ENCODE data around the gene ZIC1. TPM values are rescaled to one million over a fixed set of nuclear protein-coding genes. Genes with fewer than 3 reads are reported as not detected.

The ZIC1 gene
- total and polyA plus RNA-seq, 9 of the 15 experiments (the other 6 are each of a cell fraction or from before 2014, with no cell fraction given) = 0.21 to 0.42 TPM; not detected in 7

DNA sequence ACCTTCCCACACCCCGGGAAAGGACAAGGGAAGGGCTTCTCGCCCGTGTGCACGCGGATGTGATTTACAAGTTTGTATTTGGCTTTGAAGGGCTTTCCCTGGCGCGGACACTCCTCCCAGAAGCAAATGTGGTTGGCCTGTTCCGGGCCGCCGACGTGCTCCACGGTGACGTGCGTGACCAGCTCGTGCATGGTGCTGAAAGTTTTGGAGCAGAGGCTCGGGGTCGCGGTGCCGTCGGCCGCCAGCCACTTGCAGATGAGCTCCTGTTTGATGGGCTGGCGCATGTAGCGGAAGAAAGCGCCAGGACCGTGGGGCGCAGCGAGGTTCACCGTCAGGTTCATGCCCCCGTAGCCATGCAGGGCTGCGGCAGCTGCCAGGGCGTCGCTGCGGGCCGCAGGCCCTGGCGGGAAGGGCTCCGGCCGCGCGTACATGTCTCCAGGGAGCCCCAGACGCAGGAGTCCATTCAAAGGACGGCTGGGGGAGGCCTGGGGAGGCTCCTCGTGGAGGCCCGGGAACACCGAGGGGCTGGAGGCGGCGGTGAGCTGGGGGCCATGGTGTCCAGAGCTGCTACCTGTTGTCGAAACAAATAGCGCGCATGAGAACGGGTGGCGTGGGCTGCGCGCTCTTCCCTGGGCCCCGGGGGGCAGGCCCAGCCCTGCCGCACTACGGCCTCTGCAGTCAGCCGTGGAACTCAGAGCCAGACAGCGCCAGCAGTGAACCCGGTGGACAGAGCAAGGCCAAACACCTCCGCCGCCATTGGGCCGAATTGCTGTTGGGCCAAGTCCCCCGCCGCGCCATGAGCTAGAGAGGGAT lies 13.1 kb upstream of the ZIC1 start:
- in situ Hi-C loops (cut with MboI) = loop anchor here (25.0 kb wide), 1 partner anchor 1541 kb away; no protein-coding TSS in a partner anchor
- no peak for DNase-seq (ENCODE audit: extremely low read depth in 1 of 4, low spot score in 3 of 4)
- no peak overlapping the region for H3K4me3 ChIP-seq
- peaks cover 7 to 53% of the 10 kb centered on the region in 2 experiments; a peak in 4 of 5 replicates for H3K27me3 ChIP-seq (ENCODE audit: control insufficient read depth in 2 of 2, insufficient read depth in 2 of 2, low read length in 2 of 2)
- no peaks in the 10 kb centered on the region for H3K9me1 ChIP-seq (ENCODE audit: control insufficient read depth, insufficient read depth, low read length)
- no peaks in the 10 kb centered on the region for H3K79me2 ChIP-seq (ENCODE audit: control insufficient read depth, insufficient read depth, low read length)
- ChIA-PET POLR2A (no interaction called here), CTCF (ENCODE audit: low intra/inter-chr PET ratio) (no interaction called here)
- H4K20me1 ChIP-seq (replicated peaks; ENCODE audit: control insufficient read depth, insufficient read depth, low read length) = no peaks in the 10 kb centered on the region
- 5% methylated on average over 42 of the region's 65 CpGs for WGBS (ENCODE audit: insufficient coverage, low coverage, missing lambda C conversion rate)
- TF ChIP-seq ZNF76 (CRISPR knock-in tag; IDR thresholded peaks at IDR 0.05; ENCODE audit: borderline replicate concordance) (no peak), ETV5 (CRISPR knock-in tag; IDR thresholded peaks at IDR 0.05; ENCODE audit: low read depth) (no peak), POLR3A (IDR thresholded peaks at IDR 0.05; ENCODE audit: borderline replicate concordance, extremely low read depth, insufficient read depth, insufficient read length) (no peak), MAFK (IDR thresholded peaks at IDR 0.05; ENCODE audit: low read length) (no peak), CBX5 (IDR thresholded peaks at IDR 0.05; ENCODE audit: borderline replicate concordance, low read depth) (no peak), LARP7 (IDR thresholded peaks at IDR 0.05) (no peak), DPF2 (IDR thresholded peaks at IDR 0.05) (no peak), TAF15 (IDR thresholded peaks at IDR 0.05; ENCODE audit: low read depth, low read length) (no peak), RBM39 (optimal IDR thresholded peaks at IDR 0.05; ENCODE audit: low read depth, low read length) (no peak), E2F4 (CRISPR knock-in tag; IDR thresholded peaks at IDR 0.05; ENCODE audit: low read depth) (no peak), ZZZ3 (IDR thresholded peaks at IDR 0.05) (no peak), PHF20 (IDR thresholded peaks at IDR 0.05; ENCODE audit: partially characterized antibody) (no peak), ZNF165 (CRISPR knock-in tag; IDR thresholded peaks at IDR 0.05; ENCODE audit: borderline replicate concordance) (no peak), ZFP1 (CRISPR knock-in tag; IDR thresholded peaks at IDR 0.05) (no peak), PHB (CRISPR knock-in tag; IDR thresholded peaks at IDR 0.05) (no peak)
- TF ChIP-seq, protein P1, sequence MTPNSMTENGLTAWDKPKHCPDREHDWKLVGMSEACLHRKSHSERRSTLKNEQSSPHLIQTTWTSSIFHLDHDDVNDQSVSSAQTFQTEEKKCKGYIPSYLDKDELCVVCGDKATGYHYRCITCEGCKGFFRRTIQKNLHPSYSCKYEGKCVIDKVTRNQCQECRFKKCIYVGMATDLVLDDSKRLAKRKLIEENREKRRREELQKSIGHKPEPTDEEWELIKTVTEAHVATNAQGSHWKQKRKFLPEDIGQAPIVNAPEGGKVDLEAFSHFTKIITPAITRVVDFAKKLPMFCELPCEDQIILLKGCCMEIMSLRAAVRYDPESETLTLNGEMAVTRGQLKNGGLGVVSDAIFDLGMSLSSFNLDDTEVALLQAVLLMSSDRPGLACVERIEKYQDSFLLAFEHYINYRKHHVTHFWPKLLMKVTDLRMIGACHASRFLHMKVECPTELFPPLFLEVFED (CRISPR knock-in tag; conservative IDR thresholded peaks at IDR 0.05) = no peak
- TF ChIP-seq, protein P2, sequence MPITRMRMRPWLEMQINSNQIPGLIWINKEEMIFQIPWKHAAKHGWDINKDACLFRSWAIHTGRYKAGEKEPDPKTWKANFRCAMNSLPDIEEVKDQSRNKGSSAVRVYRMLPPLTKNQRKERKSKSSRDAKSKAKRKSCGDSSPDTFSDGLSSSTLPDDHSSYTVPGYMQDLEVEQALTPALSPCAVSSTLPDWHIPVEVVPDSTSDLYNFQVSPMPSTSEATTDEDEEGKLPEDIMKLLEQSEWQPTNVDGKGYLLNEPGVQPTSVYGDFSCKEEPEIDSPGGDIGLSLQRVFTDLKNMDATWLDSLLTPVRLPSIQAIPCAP (CRISPR knock-in tag; IDR thresholded peaks at IDR 0.05; ENCODE audit: borderline replicate concordance) = no peak
- H3K9me3 ChIP-seq (replicated peaks; ENCODE audit: control insufficient read depth, insufficient read depth, low read depth, low read length) = no peaks in the 10 kb centered on the region
- peaks cover 0 to 21% of the 10 kb centered on the region in 2 experiments; a peak in 2 of 5 replicates for H3K4me1 ChIP-seq (replicated peaks in 1 of 2; ENCODE audit: control insufficient read depth in 2 of 2, insufficient read depth in 2 of 2, low read length in 2 of 2)
- H3K9ac ChIP-seq (ENCODE audit: insufficient read depth in 1 of 2, low read depth in 2 of 2, low read length in 2 of 2) = no peak overlapping the region
- no TSS peak for BruUV-seq (replicated peaks)
- intact Hi-C loops (cut with micrococcal nuclease) = no loop called here
- H2AFZ ChIP-seq (ENCODE audit: low read depth, low read length) = no peak overlapping the region
- no peak for ATAC-seq
- no peaks in the 10 kb centered on the region for H3K36me3 ChIP-seq (ENCODE audit: control insufficient read depth, insufficient read depth, low read length)
- no peak overlapping the region for H3K27ac ChIP-seq (ENCODE audit: extremely low read depth, low read depth, low read length)
- FAIRE-seq = no peak
- no peak overlapping the region for H3K4me2 ChIP-seq (ENCODE audit: insufficient read depth, low read length)
